ENCODE data around the gene RHOBTB3. TPM values are rescaled to one million over a fixed set of nuclear protein-coding genes. Genes with fewer than 3 reads are reported as not detected.

The RHOBTB3 gene
- total RNA-seq, 4 donors from 2014 or later, result 40.1 to 95.7 (median 71.0) TPM

GRCh38 chr5:95823218-95823737 is 92.1 kb downstream of the RHOBTB3 start:
- Histone ChIP-seq H3K27ac (peak overlapping the region; percentile 79 to 93 (median 92)), H3K27me3 (no peaks in the 10 kb centered on the region), H3K4me1 (peaks cover 7 to 70% (median 9%) of the 10 kb centered on the region in 4 donors), H3K4me3 (peak overlapping the region; percentile 8 to 94 (median 61)), H3K36me3 (no peaks in the 10 kb centered on the region), H3K9me3 (no peaks in the 10 kb centered on the region)
- no peak for TF ChIP-seq POLR2A (IDR thresholded peaks at IDR 0.05)
- TF ChIP-seq CTCF (IDR thresholded peaks at IDR 0.05), result no peak
- DNase-seq, result no peak

GRCh38 chr5:95823738-95824609 is 92.8 kb downstream of the RHOBTB3 start:
- Histone ChIP-seq H3K27ac (peak overlapping the region; percentile 79 to 93 (median 92)), H3K9me3 (no peaks in the 10 kb centered on the region), H3K27me3 (no peaks in the 10 kb centered on the region), H3K4me1 (peaks cover 2 to 69% (median 11%) of the 10 kb centered on the region in 4 donors), H3K36me3 (no peaks in the 10 kb centered on the region), H3K4me3 (peak overlapping the region; percentile 8 to 94 (median 61))
- peak; percentile 62 to 86 (median 72) for DNase-seq
- peak in 1 of 2 donors; percentile 46 for TF ChIP-seq POLR2A (IDR thresholded peaks at IDR 0.05)
- no peak for TF ChIP-seq CTCF (IDR thresholded peaks at IDR 0.05)

- DNase-seq, result no peak
- TF ChIP-seq POLR2A (IDR thresholded peaks at IDR 0.05) (no peak), CTCF (IDR thresholded peaks at IDR 0.05) (no peak)
- H3K27ac ChIP-seq, result peak overlapping the region; percentile 79 to 93 (median 92)
- H3K4me1 ChIP-seq, result peaks cover 0 to 62% (median 11%) of the 10 kb centered on the region in 4 donors
- no peak overlapping the region for H3K4me3 ChIP-seq
- no peaks in the 10 kb centered on the region for H3K27me3 ChIP-seq
- no peaks in the 10 kb centered on the region for H3K36me3 ChIP-seq
- no peaks in the 10 kb centered on the region for H3K9me3 ChIP-seq
Observed at GRCh38 chr5:95824747-95825146, 93.6 kb downstream of the RHOBTB3 start.

- no peak overlapping the region for H3K4me3 ChIP-seq
- H3K36me3 ChIP-seq, result no peaks in the 10 kb centered on the region
- no peaks in the 10 kb centered on the region for H3K27me3 ChIP-seq
- H3K9me3 ChIP-seq, result no peaks in the 10 kb centered on the region
- DNase-seq, result no peak
- TF ChIP-seq CTCF (IDR thresholded peaks at IDR 0.05) (no peak), POLR2A (IDR thresholded peaks at IDR 0.05) (no peak)
- H3K27ac ChIP-seq, result no peak overlapping the region
- peaks cover 0 to 59% (median 11%) of the 10 kb centered on the region in 4 donors for H3K4me1 ChIP-seq
Observed at GRCh38 chr5:95825495-95825894, 94.4 kb downstream of the RHOBTB3 start.

- peak in 1 of 6 experiments; percentile 20 for TF ChIP-seq CTCF (IDR thresholded peaks at IDR 0.05)
- peak in 1 of 2 donors; percentile 63 for TF ChIP-seq POLR2A (IDR thresholded peaks at IDR 0.05)
- Histone ChIP-seq H3K27me3 (no peaks in the 10 kb centered on the region), H3K27ac (peak overlapping the region in 3 of 4 donors; percentile 65 to 80 (median 78)), H3K4me1 (peaks cover 0 to 48% (median 8%) of the 10 kb centered on the region in 4 donors), H3K36me3 (no peaks in the 10 kb centered on the region), H3K4me3 (peak overlapping the region in 2 of 4 donors; percentile 14 to 28), H3K9me3 (no peaks in the 10 kb centered on the region)
- DNase-seq, result peak in 2 of 3 donors; percentile 79 to 86
Observed at GRCh38 chr5:95826949-95827891, 96.1 kb downstream of the RHOBTB3 start.
